ENCODE results near the gene SLC22A17. TPM values are rescaled to one million over a fixed set of nuclear protein-coding genes. Genes with fewer than 3 reads are reported as not detected.

Gene SLC22A17
- polyA plus RNA-seq, 4 donors: 56.7 to 74.4 (median 61.3) TPM

DNA sequence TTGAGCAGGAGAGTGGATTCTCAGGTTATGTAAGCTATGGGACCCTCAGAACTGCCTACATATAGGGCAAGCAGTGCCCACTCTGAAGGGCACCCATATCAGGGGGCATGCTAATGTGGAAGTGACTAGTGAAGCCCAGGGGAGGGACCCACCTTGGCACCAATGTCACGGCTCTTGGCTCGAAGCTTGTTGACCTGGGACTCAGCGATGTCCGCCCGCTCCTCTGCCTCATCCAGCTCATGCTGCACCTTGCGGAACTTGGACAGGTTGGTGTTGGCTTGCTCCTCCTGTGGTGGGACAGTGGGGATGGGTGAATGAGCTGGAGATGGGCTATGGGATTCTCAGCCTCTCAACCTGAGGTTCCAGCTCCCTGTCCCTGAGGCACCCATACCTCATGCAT is 29.6 kb upstream of the SLC22A17 start:
- no peak for DNase-seq (ENCODE audit: low read depth in 4 of 4, low spot score in 3 of 4)

DNA sequence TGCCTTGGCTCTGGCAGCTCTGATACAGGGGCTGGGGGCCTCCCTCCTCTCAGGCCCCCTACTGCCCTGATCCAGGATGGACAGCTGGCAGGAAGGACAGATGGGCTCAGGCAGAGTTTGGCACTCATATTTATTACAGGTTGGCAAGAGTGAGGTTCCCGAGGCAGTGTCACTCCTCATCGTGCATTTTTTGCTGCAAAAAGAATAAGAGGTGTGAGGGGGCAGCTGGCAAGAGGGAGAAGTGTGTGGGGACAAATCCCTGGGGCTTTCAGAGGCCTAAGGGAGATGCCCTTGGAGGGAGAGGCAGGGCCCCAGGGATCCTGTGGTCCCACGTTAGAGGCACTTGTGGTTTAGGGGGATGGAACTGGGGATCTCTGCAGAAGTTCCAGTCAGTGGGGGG is 29.2 kb upstream of the SLC22A17 start:
- DNase-seq (ENCODE audit: low read depth in 4 of 4, low spot score in 3 of 4): no peak

DNA sequence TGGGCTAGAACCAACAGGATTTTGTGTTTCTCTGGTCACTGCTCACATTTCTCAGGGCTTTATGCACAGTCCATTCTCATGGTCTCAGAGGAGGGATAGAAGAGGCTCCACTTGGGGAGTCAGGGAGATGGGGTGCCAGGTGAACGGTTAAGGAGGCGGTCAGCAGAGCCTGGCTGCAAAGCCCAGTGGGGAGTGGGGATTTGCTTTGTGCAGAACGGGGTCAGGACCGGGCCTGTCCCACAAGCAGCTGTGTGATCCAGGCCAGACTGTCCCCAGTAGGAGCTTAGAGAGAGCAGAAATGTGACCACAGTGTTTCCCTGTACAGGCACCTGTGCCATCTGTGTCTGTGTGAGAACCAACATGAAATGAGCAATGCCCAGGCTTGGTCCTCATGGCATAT is 28.3 kb upstream of the SLC22A17 start:
- no peak for DNase-seq (ENCODE audit: low read depth in 4 of 4, low spot score in 3 of 4)

DNA sequence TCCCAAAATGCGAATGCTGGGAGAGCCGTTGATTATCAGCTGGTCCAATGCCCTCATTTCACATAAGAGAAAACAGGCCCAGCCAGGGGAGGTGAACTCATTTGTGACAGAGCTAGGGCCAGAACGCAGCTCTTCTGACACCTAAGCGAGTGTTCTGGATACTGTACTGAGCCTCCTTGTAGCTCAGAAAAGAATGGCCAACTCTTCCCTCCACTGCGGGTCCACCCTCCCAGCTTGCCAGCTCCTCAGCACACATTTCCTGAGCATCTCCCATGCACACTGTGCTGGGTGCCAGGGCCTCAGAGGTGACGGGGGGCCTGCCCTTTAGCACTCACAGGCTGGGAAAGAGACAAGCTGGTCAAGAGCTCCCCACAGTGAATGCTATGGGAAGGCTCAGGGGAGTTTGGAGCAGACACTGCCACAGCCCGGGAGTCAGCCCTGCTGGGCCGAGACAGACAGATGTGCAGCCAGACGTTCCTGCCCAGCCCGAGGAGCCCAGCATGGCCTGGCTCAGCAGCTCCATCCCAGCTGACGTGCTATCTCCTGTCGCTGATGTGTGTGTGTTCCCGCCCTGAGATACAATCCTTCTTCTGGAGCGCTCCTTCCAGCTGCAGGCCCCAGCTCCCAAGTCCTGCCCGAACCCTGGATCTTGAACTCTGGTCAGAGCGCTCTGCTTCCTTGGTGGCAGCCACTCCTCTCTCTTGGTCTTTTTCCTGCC is 27.7 kb upstream of the SLC22A17 start:
- DNase-seq (ENCODE audit: low read depth in 4 of 4, low spot score in 3 of 4): no peak

DNA sequence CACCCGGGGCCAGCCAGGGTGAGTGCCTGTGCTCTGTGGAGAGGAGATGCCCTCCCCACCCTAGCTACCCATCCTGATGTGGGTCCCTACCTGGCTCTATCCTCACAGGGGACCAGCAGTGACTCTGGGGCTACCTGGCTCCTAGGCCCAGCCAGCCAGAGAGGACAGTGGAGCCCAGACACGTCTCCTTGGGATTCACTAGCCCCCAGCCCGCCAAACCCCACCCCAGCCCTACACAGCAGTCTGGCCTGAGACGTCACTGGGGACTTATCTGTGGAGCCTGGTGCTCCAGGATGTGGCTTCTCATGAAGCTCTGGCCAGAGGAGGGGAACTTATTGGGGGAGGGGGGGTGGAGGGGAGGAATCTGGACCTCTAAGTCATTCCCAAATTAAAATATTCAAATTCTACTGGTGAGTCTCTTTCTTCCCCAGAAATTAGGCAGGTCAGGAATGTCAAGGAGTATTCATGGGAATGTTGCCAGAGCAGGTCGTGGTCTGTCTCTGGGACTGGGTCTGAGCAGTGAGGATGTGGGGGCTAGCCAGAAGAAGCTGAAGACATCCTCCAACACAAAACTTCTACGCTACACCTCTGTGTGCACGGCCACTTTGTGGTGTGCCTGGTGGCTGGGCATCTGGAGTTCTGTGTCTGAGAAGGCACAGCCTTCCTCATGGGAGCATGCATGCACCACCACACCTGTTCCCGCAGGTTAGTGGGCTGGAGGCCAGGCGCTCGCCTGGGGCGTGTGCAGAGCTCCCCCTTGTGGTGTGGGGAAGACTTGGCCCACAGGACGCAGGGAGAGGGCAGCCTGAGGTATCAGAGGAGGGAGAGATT is 26.9 kb upstream of the SLC22A17 start:
- peak in 1 of 4 donors; percentile 10 for DNase-seq (ENCODE audit: low read depth in 4 of 4, low spot score in 3 of 4)

DNA sequence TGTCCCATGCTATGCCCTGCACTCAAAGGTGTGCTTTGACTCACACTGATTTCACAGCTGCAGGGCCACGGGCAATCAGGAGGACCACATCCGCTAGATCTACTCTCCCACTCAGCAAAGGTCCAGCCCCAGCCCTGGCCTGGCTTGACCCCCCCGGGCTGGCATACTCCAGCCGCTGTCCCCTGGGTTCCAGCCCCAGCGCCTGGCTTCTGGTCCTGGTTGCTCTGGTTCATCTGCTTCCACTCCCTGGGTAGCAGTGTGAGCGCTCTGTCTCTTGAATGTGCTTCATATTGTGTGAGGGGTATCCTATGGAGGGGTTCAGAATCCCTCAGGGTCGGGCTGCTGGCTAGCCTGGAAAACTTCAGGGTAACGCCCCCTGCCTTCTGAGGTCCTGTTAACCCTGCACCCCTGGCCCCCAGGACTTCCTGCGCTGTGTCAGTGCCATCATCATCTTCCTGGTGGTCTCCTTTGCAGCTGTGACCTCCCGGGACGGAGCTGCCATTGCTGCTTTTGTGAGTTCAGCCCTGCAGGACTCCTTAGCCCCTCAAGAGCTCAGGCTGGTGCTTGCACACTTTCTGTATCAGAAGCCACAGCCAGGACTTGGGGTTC is 26.0 kb upstream of the SLC22A17 start:
- no peak for DNase-seq (ENCODE audit: low read depth in 4 of 4, low spot score in 3 of 4)

DNA sequence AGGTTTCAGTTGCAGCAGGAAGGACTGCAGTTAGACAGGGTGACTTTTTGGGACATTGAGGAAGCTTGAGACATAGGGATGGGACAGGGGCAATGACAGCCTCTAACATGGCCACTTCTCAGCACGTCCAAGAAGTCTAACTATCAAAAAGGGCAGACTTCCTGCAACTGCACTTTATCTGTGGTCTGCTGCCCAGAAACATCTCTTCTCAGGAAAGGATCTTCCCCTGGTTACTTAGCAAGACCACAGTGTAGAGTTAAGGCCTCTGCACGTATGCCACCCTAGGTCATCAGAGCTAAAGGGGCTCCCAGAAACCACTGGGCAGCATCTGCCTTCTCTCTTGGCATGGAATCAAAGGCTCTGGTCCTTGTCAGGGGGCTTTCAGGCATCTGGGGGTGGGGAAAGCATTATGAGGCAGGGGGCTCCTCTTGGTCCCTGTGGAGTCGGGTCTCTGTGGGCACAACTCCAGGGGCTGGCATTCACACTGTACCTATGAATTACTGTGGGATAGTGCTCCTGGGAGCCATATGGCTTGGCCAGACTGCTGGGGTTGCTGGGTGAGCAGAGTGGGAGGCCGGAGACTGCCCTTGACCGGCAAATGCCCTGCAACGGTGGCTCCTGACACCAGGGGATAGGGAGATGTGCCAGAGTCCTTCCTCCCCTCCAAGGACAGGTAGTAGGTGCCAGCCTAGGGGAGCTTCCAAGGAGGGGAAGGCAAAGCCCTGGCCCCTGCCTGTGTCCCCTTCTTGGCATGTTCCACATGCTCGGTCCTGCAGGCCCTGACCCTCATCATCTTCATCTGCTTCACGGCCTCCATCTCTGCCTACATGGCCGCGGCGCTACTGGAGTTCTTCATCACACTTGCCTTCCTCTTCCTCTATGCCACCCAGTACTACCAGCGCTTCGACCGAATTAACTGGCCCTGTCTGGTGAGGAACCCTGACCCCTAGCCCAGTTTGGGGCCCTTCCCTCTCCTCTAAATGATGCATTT is 25.2 kb upstream of the SLC22A17 start:
- DNase-seq (ENCODE audit: low read depth in 4 of 4, low spot score in 3 of 4): no peak

DNA sequence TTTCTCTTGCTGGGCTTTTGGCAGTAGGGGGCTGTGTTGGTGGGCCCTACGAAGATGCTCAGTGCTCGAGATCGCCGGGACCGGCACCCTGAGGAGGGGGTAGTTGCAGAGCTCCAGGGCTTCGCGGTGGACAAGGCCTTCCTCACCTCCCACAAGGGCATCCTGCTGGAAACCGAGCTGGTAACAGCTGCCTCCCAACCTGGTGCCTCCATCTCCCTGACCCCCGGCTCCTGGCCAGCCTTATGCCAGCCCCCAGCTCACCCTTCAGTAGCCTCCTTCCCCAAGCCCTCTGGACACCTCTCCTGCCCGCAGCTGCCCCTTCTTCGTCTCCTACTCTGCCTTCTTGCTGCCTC is 24.5 kb upstream of the SLC22A17 start:
- no peak for DNase-seq (ENCODE audit: low read depth in 4 of 4, low spot score in 3 of 4)

DNA sequence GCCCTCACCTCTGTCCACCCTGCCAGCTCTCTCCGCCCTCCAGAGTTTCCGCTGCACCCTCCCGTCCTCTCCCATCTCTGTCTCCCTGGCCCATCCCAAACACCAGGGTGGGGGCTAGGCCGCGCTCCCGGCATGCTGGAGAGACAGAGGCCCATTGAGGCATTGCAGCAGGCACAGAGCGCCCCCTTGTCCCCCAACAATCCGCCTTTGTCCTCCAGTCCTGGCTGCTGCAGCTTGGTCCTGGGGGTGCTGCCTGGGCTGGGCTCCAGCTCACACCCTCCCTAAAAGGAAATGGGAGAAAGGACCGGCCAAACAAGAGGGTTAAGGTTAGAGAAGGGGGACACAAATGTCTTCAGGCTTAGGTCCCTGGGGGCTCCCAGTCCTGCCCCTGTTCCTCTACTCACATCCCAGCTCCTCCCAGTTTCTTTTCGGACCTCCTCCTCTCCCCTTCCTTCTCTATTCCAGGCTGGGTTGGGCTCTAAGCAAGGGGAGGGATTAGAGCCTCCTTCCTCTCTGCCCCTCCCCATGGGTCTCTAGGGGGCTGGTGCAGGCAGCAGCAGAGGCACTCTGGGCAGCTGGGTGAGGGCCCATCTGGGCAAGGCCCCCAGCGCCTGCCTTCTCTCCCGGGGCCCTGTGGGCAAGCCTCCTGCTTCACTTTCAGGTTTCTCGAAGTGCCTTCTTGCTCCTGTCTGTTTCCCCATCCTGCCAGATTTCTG is 24.0 kb upstream of the SLC22A17 start, which contains the start of gene CMTM5:
Gene CMTM5 (plus strand): TSS at position 565 of the 716 bp plus-strand sequence. CDS start 206 bp downstream, outside the sequence.
- DNase-seq (ENCODE audit: low read depth in 4 of 4, low spot score in 3 of 4): no peak

DNA sequence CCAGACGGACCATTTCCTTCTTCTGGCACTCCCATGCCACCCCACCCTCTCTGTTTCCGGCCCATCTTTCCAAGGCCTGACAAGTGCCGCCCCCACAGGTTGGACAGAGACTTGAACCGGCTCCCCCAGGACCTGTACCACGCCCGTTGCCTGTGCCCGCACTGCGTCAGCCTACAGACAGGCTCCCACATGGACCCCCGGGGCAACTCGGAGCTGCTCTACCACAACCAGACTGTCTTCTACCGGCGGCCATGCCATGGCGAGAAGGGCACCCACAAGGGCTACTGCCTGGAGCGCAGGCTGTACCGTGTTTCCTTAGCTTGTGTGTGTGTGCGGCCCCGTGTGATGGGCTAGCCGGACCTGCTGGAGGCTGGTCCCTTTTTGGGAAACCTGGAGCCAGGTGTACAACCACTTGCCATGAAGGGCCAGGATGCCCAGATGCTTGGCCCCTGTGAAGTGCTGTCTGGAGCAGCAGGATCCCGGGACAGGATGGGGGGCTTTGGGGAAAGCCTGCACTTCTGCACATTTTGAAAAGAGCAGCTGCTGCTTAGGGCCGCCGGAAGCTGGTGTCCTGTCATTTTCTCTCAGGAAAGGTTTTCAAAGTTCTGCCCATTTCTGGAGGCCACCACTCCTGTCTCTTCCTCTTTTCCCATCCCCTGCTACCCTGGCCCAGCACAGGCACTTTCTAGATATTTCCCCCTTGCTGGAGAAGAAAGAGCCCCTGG is 23.0 kb upstream of the SLC22A17 start:
- DNase-seq (ENCODE audit: low read depth in 4 of 4, low spot score in 3 of 4): no peak

DNA sequence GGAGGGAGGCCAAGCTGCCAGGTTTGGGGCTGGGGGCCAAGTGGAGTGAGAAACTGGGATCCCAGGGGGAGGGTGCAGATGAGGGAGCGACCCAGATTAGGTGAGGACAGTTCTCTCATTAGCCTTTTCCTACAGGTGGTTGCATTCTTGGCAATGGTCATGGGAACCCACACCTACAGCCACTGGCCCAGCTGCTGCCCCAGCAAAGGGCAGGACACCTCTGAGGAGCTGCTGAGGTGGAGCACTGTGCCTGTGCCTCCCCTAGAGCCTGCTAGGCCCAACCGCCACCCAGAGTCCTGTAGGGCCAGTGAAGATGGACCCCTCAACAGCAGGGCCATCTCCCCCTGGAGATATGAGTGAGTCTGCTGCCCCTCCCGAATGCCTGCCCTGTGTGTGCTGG is 20.4 kb upstream of the SLC22A17 start:
- DNase-seq (ENCODE audit: low read depth in 4 of 4, low spot score in 3 of 4): no peak

DNA sequence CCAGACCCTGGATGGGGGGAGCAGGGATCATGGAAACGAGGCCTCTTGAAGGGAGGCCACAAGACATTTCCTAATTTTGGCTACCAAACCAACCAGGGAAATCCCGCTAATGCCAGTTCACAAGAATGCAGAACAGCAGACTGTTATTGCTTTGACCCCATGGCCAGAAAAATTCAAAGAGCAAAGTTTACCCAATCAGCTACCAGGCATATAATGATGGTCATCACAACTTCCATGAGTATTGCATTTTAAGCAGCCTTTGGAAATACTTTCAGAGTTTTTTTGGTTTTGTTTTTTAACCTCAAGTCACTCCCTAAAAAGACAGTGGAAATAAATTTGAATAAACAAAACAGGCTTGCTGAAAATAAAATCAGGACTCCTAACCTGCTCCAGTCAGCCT is 19.8 kb upstream of the SLC22A17 start, which contains the start of gene IL25:
Gene IL25 (plus strand): TSS at position 301 of the 400 bp plus-strand sequence.
- no peak for DNase-seq (ENCODE audit: low read depth in 4 of 4, low spot score in 3 of 4)

DNA sequence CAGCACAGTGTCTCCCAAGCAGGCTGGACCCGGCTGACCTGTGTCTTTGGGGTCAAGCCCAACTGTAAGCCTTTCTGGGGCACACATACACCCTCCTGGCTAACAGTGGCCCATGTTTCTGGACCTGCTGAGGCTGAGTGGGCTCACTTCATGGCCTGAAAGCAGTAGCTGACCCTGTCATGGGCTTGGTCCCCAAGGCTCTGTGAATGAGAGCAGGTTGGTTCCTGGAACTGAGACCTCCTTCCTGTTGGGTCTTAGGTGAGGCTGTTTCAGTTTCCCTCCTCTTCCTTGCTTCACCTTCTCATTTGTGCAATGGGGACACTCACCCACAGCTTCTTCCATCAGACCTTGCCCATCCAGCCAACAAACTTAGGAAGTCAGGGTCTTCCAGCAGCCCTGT is 19.2 kb upstream of the SLC22A17 start:
- no peak for DNase-seq (ENCODE audit: low read depth in 4 of 4, low spot score in 3 of 4)

DNA sequence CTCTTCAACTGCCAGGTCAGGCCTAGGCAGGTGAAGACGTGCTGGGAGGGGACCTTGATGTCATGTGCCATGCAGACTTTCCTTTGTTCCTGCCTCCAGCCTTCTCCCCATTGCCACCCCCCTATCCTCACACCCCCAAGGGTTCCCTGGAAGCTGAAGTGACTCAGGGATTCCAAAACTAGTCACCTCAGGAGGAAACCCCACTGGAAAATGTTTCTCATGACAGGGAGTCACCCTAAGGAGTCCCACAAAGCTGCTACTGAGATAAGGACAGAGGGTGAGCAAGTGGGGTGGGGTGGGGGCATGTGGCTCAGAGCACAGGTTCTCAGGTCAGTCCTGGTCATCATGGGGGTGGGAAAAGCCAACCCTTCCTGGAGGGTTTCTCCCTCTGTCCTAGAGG is 17.5 kb upstream of the SLC22A17 start:
- DNase-seq (ENCODE audit: low read depth in 4 of 4, low spot score in 3 of 4): no peak

DNA sequence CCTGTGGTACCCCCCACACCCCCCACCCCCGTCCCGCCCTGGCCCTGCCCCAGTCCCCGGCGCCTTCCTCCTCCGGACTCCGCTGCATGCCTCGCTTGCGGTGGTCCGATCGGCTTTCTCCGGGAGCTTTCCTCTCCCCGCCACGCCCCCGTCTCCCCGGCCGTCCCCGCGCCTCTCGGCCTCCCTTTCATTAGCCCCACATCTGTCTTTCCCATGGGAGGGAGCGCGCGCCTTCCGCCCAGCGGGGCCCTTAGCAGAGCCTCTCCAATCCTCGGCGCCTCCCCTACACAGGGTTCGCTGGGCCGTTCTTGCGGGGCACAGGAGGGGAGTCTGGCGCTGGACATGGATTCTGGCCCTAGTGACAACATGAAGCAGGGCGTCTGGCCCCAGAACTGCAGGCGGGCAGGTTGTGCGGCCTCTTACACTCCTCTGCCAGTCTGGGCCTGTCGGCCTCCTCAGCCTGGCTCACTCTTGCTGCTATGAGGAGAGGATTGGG is 13.8 kb upstream of the SLC22A17 start:
- peak in 3 of 4 donors; percentile 69 to 75 (median 71) for DNase-seq (ENCODE audit: low read depth in 4 of 4, low spot score in 3 of 4)

DNA sequence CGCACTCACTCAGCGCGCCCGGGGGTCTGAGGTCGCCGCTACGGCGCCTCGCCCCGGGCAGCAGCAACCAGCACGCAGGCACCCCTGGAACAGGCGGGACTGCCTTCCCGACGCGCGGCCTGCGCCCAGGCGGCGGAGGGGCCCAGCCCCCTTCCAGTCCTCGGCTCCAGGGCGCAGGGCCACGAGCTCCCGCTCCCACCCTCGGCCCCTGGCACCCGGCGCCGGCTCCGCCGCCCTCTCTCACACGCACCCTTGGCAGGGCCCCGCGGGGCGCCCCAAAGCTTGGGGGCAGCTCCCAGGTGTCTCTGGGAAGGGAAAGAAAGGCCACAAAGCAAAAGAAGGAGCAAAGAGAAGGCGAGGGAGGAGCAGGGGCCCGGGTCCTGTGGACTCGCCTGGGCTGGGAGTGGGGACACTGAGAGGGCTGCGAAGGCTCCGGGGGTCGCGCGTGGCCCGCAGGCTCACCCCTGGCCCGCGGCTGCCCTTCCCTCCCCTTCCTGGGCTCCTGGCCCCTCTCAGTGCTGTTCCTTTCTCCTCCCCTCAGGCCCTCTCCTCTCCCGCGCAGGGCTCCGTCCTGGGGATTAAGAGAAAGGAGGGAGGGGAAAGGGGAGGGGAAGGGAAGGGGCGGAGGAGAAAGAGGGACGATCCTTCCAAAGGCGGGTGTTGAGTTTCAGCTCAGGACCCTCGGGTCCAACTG is 13.2 kb upstream of the SLC22A17 start:
- peak; percentile 78 to 94 (median 91) for DNase-seq (ENCODE audit: low read depth in 4 of 4, low spot score in 3 of 4)

DNA sequence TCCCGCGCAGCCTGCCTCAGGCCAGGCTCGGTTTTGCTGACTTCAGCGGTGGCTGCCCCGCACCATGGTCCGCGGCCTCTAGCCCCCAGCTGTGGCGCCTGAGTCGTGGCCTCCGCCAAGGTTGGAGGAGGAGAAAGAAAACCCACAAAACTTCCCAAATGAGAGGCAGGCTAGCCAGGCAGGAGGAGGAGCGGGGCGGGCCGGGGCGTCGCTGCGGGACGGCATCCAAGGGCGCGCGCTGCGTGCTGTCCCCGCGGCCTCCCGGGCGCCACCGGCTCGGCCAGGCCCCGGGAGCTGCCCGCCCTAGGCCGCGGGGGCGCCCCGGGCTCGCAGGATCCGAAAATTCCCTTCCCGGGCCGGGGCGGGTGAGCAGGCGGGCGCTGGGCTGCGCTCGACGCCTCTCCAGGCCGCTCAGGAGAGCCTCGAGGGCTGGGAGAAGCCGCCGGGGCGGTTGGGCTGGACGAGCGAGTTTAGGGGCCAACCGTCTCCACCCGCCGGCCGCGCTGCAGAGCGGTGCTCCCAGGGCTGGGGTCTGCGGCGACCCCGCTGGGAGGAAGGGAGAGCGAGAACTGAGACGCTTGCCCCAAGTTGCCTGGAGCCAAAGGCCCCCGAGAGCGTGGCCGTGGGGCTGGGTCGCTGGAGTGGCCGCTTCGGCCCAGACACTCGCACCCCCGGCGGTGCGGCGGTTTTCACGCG is 12.5 kb upstream of the SLC22A17 start, which contains the start of gene EFS:
Gene EFS (minus strand): TSS at position 137 of the 696 bp plus-strand sequence. CDS start 147 bp downstream, outside the sequence.
- peak in 1 of 4 donors; percentile 45 for DNase-seq (ENCODE audit: low read depth in 4 of 4, low spot score in 3 of 4)

Data from right renal pelvis (tissue), 4 donors.